HK-2 (cell line): ENCODE results near the gene ST8SIA4.

Experiments used
- DNase-seq: peaks from one replicate; pipeline ENCODE4 v3.0.0-alpha.2; 2018; ENCODE audit not compliant: unreplicated experiment

The ST8SIA4 gene

DNA sequence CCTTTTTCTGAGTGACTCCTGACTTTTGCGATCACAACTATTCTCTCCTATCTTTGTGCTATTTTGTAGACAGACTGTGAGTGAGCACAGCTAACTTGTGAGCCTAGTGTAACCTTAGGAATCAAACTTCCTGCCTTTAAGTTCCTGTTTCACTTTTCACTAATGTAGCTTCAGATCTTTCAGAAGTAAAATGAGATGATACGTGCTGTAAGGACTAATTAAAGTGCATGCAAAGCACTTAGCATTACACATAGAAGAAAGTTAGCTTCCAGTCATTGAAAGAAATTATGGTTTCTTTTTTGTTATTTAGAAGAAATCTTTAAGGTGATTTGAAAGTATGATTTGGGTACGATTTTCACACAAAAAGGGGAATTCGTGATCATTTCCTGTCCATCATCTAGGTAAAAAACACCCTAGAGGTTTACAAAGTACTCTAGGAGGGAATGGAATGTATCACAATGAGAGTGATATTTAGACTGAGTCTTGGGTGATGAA, 122.7 kb downstream of the ST8SIA4 start:
- no peak for DNase-seq

GRCh38 chr5:100779669-100780375, 123.3 kb downstream of the ST8SIA4 start:
- no peak for DNase-seq

GRCh38 chr5:100777680-100778300, 125.3 kb downstream of the ST8SIA4 start:
- no peak for DNase-seq

DNA sequence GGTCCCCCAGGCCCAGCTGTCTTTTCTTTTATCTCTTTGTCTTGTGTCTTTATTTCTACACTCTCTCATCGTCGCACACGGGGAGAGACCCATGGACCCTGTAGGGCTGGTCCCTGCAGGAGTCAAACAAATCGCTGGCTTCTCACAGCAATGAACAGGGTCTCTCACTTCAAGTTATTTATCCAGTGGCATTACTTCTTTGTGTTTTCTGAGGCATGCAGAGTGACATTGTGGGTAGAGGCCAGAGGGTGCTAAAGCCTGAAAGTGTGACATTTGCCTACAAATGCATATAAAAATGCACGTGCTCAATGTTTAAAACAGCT, 127.6 kb downstream of the ST8SIA4 start:
- DNase-seq: no peak

DNA sequence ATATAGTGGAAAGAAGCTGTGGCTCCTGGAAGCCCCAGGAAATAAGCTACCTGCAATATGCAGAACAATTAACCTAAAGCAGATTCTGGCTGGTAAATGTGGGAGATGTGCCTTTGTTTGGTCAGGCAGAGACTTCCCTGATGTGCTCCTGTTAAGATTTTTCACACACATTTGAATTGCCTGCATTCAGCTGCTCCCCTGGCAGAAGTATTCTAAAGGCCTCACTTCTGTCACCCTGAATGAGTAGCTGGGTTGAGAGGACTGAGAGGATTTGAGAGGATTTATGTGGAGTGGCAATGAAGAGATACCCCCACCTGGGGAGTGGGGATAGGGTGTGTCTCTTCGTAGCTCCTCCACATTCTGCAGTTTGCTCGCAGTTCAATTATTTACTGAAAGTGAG, 130.5 kb downstream of the ST8SIA4 start:
- no peak for DNase-seq

- DNase-seq: no peak
Measured at GRCh38 chr5:100772006-100772405, 131.1 kb downstream of the ST8SIA4 start.

- no peak for DNase-seq
Measured at GRCh38 chr5:100771181-100771580, 131.9 kb downstream of the ST8SIA4 start.

- DNase-seq: no peak
Measured at GRCh38 chr5:100768221-100768620, 134.9 kb downstream of the ST8SIA4 start.

GRCh38 chr5:100762995-100763394, 140.1 kb downstream of the ST8SIA4 start:
- no peak for DNase-seq

DNA sequence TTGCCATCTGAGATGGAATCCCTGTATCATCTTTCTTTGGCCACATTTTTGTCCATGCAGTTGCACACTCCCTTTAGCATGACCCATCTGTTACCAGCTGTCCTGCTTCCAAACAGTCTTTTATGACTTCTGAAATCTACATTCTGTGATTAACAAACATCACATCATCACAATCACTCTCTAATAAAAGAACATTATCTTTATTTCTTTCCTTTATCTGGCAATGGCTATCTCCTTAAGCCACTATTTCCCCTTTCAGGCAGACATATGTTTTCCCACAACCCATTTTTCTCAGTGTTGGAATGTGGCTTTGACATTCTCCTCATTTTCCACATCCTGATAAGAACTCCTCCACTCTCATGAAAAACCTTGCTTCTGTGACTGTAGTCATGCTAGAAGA, 141.0 kb downstream of the ST8SIA4 start:
- DNase-seq: no peak

GRCh38 chr5:100761192-100761591, 141.9 kb downstream of the ST8SIA4 start:
- DNase-seq: no peak

DNA sequence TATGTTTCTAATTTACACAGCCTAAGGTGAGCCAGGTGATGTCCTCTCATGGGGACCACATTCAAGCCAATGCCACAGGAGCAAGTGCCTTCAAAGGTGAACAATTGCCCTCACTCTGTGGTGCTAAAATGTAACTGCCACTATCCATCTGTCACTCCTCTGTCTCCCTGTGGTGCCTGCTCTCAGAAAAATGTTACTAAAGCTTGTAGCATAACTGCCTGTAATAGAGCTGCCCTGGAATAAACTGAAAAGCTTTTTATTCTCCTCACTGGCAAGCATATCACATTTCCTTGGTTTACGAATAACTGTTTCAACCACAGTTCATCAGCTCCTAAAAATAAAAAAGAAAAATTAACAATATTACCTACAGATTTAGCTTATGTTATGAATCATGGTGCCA, 142.4 kb downstream of the ST8SIA4 start:
- DNase-seq: no peak

GRCh38 chr5:100758780-100759179, 144.3 kb downstream of the ST8SIA4 start:
- no peak for DNase-seq

DNA sequence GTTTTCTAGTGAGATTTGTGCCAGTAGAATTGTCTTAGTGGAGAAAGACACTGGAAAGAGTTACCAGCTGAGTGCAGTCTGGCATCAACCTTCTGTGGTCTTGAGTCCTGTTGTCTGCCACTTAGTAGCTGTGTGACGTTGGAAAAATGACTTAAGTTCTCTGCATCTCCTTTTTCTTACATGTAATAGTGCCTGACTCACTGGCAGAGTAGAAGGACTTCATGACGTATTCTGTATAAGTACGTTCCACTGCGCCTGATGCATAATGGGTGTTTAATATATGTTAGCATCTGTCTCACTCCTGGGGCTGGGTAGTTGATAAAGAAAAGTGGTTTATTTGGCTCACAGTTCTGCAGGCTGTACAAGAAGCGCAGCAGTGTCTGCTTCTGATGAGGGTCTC, 144.8 kb downstream of the ST8SIA4 start:
- no peak for DNase-seq

DNA sequence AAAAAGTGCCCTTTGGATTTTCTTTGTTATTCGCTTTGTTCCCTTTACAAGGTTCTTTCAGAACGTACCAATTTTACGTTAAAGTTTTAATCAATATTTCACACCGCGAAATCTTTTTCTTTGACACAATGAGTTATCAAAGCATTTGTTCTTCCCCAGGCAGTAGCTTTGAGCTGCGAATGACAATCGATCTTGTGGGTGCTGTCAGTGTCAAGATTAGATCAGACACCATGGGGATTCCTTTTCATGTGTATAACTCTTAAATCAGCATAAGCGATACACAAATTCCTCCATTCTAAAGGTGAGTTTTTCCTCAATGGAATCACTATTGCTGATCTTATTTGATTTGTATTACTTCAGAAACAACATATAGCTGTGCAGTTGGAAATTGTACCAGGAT, 145.5 kb downstream of the ST8SIA4 start:
- no peak for DNase-seq
